H1 (cell line): ENCODE data around the gene LRPAP1. TPM values are rescaled to one million over a fixed set of nuclear protein-coding genes. Genes with fewer than 3 reads are reported as not detected.

Experiments
- CTCF ChIA-PET: fragments of 300-600 bp; sonication (Branson Sonifier 250); formaldehyde crosslinking; loops from one replicate; lab custom pipeline; 2021; ENCODE audit not compliant: partially characterized antibody; lab: Charles Lee
- POLR2A ChIA-PET: fragments of 300-600 bp; sonication (Branson Sonifier 250); formaldehyde crosslinking; loops from one replicate; lab custom pipeline; 2021; ENCODE audit warnings: inconsistent platforms; ENCODE audit not compliant: partially characterized antibody; lab: Charles Lee
- DNase-seq, 2 experiments: peaks; one replicate each; pipeline versions ENCODE4 v3.0.0 to v3.0.0-alpha.2; 2010 to 2022; ENCODE audit warnings: low spot score in 2 of 2, low read depth in 1 of 2, mixed read lengths in 1 of 2
- FAIRE-seq: peaks from 2 replicates; lab custom pipeline; 2011; peaks lifted over from hg19 to GRCh38; lab: Jason Lieb, UNC
- H2AFZ ChIP-seq: 2 replicates; pipeline ENCODE4 v1.8.1; 2012; ENCODE audit warnings: low read length, inconsistent platforms
- H2AK5ac ChIP-seq: 2 replicates; pipeline ENCODE4 v1.6.1; 2013; ENCODE audit warnings: low read depth, low read length
- H2BK120ac ChIP-seq: replicated peaks from 2 replicates; pipeline ENCODE3; 2013; ENCODE audit warnings: low read depth, low read length, inconsistent platforms
- H2BK12ac ChIP-seq: 2 replicates; pipeline ENCODE4 v1.6.1; 2013; ENCODE audit warnings: low read depth, low read length
- H2BK15ac ChIP-seq: 2 replicates; pipeline ENCODE4 v1.6.1; 2013; ENCODE audit warnings: low read length
- H2BK20ac ChIP-seq: 2 replicates; pipeline ENCODE4 v1.6.1; 2013; ENCODE audit warnings: low read length
- H2BK5ac ChIP-seq: 2 replicates; pipeline ENCODE4 v1.6.1; 2013; ENCODE audit warnings: low read depth, low read length
- H3K14ac ChIP-seq: 2 replicates; pipeline ENCODE4 v1.6.1; 2013; ENCODE audit warnings: inconsistent platforms; ENCODE audit not compliant: insufficient read length
- H3K18ac ChIP-seq: 2 replicates; pipeline ENCODE4 v1.6.1; 2013; ENCODE audit warnings: low read length; ENCODE audit errors: extremely low read depth
- H3K23ac ChIP-seq: 2 replicates; pipeline ENCODE4 v1.6.1; 2013; ENCODE audit warnings: inconsistent platforms; ENCODE audit not compliant: insufficient read length
- H3K23me2 ChIP-seq: 2 replicates; pipeline ENCODE4 v1.6.1; 2013; ENCODE audit warnings: low read depth, low read length
- H3K27ac ChIP-seq: 2 replicates; pipeline ENCODE4 v1.6.1; 2011; ENCODE audit warnings: low read depth, low read length, inconsistent platforms
- H3K27me3 ChIP-seq, 4 experiments: replicated peaks in 1 of 4; 1 replicate in 1 of 4; 2 replicates in 3 of 4; pipeline versions ENCODE4 v1.6.1 to v1.8.1; 2011 to 2013; ENCODE audit warnings: low read length in 3 of 4, mild to moderate bottlenecking in 3 of 4, inconsistent platforms in 2 of 4, mixed read lengths in 2 of 4, moderate library complexity in 1 of 4; ENCODE audit not compliant: control insufficient read depth in 3 of 4, insufficient read depth in 3 of 4; ENCODE audit errors: extremely low read depth in 1 of 4
- H3K36me3 ChIP-seq, 4 experiments: 2 replicates each; pipeline versions ENCODE4 v1.6.1 to v1.8.1; 2011 to 2013; ENCODE audit warnings: mild to moderate bottlenecking in 4 of 4, low read length in 3 of 4, moderate library complexity in 2 of 4, control low read depth in 1 of 4, inconsistent platforms in 1 of 4; ENCODE audit not compliant: insufficient read depth in 4 of 4, control insufficient read depth in 2 of 4
- H3K4ac ChIP-seq: replicated peaks from 2 replicates; pipeline ENCODE3; 2013; ENCODE audit warnings: low read length, low read depth, mixed read lengths, inconsistent platforms; ENCODE audit not compliant: insufficient read length
- H3K4me1 ChIP-seq, 4 experiments: replicated peaks in 1 of 4; 1 replicate in 1 of 4; 2 replicates in 3 of 4; pipeline versions ENCODE4 v1.6.1 to v1.8.1; 2011 to 2013; ENCODE audit warnings: low read length in 3 of 4, inconsistent platforms in 2 of 4, mixed read lengths in 1 of 4; ENCODE audit not compliant: insufficient read depth in 4 of 4, control insufficient read depth in 3 of 4
- H3K4me2 ChIP-seq, 2 experiments: 2 replicates each; pipeline versions ENCODE4 v1.6.1 to v1.8.1; 2011 to 2013; ENCODE audit warnings: low read depth in 2 of 2, low read length in 2 of 2, control low read depth in 1 of 2, inconsistent platforms in 1 of 2, mild to moderate bottlenecking in 1 of 2; ENCODE audit not compliant: insufficient read depth in 1 of 2
- H3K4me3 ChIP-seq, 4 experiments: fragments of 200-600, 300-600 bp in 1 of 4; sonication (generic), shearing (Covaris generic), sonication (Bioruptor Twin) in 1 of 4; 2 replicates each; pipeline versions ENCODE4 v1.5.1 to v1.8.1; 2011 to 2016; ENCODE audit warnings: low read length in 4 of 4, low read depth in 3 of 4, control low read depth in 2 of 4, inconsistent platforms in 2 of 4, mild to moderate bottlenecking in 2 of 4, mixed read lengths in 1 of 4, moderate library complexity in 1 of 4; ENCODE audit not compliant: insufficient read depth in 2 of 4; ENCODE audit errors: extremely low read depth in 1 of 4
- H3K56ac ChIP-seq: replicated peaks from 2 replicates; pipeline ENCODE3; 2013; ENCODE audit warnings: low read depth, mild to moderate bottlenecking, mixed read lengths, low read length, inconsistent platforms; ENCODE audit not compliant: insufficient read length
- H3K79me1 ChIP-seq: 2 replicates; pipeline ENCODE4 v1.6.1; 2013; ENCODE audit warnings: low read depth, low read length, control low read depth
- H3K79me2 ChIP-seq, 2 experiments: 2 replicates each; pipeline versions ENCODE4 v1.6.1 to v1.8.1; 2012 to 2013; ENCODE audit warnings: low read length in 2 of 2, mild to moderate bottlenecking in 2 of 2, inconsistent platforms in 1 of 2; ENCODE audit not compliant: insufficient read depth in 2 of 2, control insufficient read depth in 1 of 2
- H3K9ac ChIP-seq, 4 experiments: replicated peaks in 1 of 4; 1 replicate in 1 of 4; 2 replicates in 3 of 4; pipeline versions ENCODE4 v1.6.1 to v1.8.1; 2011 to 2013; ENCODE audit warnings: low read depth in 3 of 4, low read length in 3 of 4, control low read depth in 2 of 4, mild to moderate bottlenecking in 2 of 4, moderate library complexity in 2 of 4, inconsistent platforms in 1 of 4; ENCODE audit errors: extremely low read depth in 1 of 4
- H3K9me3 ChIP-seq, 2 experiments: 2 replicates each; pipeline versions ENCODE4 v1.6.1 to v1.8.1; 2012 to 2013; ENCODE audit warnings: mild to moderate bottlenecking in 2 of 2, moderate library complexity in 2 of 2, control low read depth in 1 of 2, inconsistent platforms in 1 of 2, low read depth in 1 of 2, low read length in 1 of 2, mixed read lengths in 1 of 2; ENCODE audit not compliant: insufficient read depth in 2 of 2
- H4K20me1 ChIP-seq, 2 experiments: replicated peaks in 1 of 2; 2 replicates each; pipeline versions ENCODE3 to v1.8.1; 2011 to 2013; ENCODE audit warnings: inconsistent platforms in 2 of 2, low read length in 2 of 2, mild to moderate bottlenecking in 1 of 2; ENCODE audit not compliant: insufficient read depth in 2 of 2, control insufficient read depth in 1 of 2
- H4K5ac ChIP-seq: 2 replicates; pipeline ENCODE4 v1.6.1; 2013; ENCODE audit warnings: low read length, low read depth, mixed read lengths, inconsistent platforms; ENCODE audit not compliant: insufficient read length
- H4K8ac ChIP-seq: 2 replicates; pipeline ENCODE4 v1.8.0; 2013; ENCODE audit warnings: mild to moderate bottlenecking, moderate library complexity, low read length, inconsistent platforms; ENCODE audit not compliant: insufficient read depth; ENCODE audit errors: extremely low read depth
- H4K91ac ChIP-seq: replicated peaks from 2 replicates; pipeline ENCODE3; 2013; ENCODE audit warnings: low read length, mixed read lengths, inconsistent platforms; ENCODE audit not compliant: insufficient read length
- BCL11A ChIP-seq, 2 experiments: IDR thresholded peaks; one replicate each; pipeline ENCODE4 v1.6.1; 2011; ENCODE audit warnings: low read depth in 2 of 2, low read length in 2 of 2, mild to moderate bottlenecking in 2 of 2
- GTF2F1 ChIP-seq: IDR thresholded peaks from 2 replicates; pipeline ENCODE4 v1.6.1; 2012; ENCODE audit warnings: low read depth, low read length, improper control_type of control experiment, borderline replicate concordance
- WGBS, 2 experiments: shearing (Covaris generic) in 1 of 2; methylation state at CpG; one replicate each; pipeline versions ENCODE4 v1.1.6 to v1.1.7; 2013 to 2015; ENCODE audit warnings: low lambda C conversion rate in 2 of 2, mixed read lengths in 2 of 2, inconsistent platforms in 1 of 2, low coverage in 1 of 2, missing lambda C conversion rate in 1 of 2; ENCODE audit not compliant: insufficient replicate concordance in 2 of 2, insufficient coverage in 1 of 2, insufficient read length in 1 of 2; ENCODE audit errors: extremely low coverage in 1 of 2, missing lambda C conversion rate in 1 of 2; 5-methylcytosine and 5-hydroxymethylcytosine counted together
- polyA plus RNA-seq, 7 experiments: library from polyadenylated mRNA; depleted of rRNA in 3 of 7; stranded (reverse) in 5 of 7; unstranded in 2 of 7; fragments of >200 nt in 5 of 7; fragments of 200-250 nt in 2 of 7; gene quantifications; 1 replicate in 5 of 7; 2 replicates in 1 of 7; 4 replicates in 1 of 7; pipeline versions ENCODE4 v1.2.1 to v1.2.3, GENCODE V29; 2011 to 2013; ENCODE audit warnings: missing spikeins in 2 of 7, mixed read lengths in 2 of 7
- total RNA-seq: library from RNA; stranded (reverse); fragmentation: NEBNext Ultra II Directional; extraction: Animal tissue kit (Norgen Biotek cat#: 25700); gene quantifications from 2 replicates; pipeline ENCODE4 v1.2.1, GENCODE V29; 2021

Gene LRPAP1
- total and polyA plus RNA-seq, 2 of the 8 experiments (the other 6 are each of a cell fraction or from before 2014, with no cell fraction given) = 31.1 to 101 TPM

DNA sequence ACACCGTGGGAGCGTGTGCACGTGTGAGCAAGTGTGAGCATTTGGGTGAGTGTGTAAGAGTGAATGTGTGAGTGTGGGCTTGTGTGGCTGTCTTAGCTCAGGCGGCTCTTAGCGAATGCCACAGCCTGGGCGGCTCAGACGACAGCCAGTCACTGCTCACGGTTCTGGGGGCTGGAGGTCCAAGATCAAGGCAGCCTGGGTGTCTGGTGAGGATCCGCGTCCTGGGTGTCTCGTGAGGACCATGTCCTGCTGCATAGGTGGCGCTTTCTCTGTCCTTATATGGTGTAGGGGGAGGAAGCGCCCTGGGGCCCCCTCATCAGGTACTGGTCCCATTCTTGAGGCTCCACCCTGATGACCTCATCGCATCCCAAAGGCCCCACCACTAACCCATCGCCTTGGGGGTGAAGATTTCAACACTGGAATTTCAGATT lies 64.6 kb downstream of the LRPAP1 start:
- no peak for TF ChIP-seq GTF2F1
- no peak for TF ChIP-seq BCL11A (IDR thresholded peaks at IDR 0.05; ENCODE audit: low read depth in 2 of 2, low read length in 2 of 2)
- no peaks in the 10 kb centered on the region for H3K79me2 ChIP-seq
- H2BK15ac ChIP-seq = peak overlapping the region; percentile 98; the same call in 1 of the 2 replicates
- 0 out of 2 replicates have a peak overlapping the region, but pooled peaks have one; percentile 53 for H2AK5ac ChIP-seq
- peaks cover 0 to 6% of the 10 kb centered on the region in 2 experiments; a peak in 2 of 4 replicates for H3K9me3 ChIP-seq
- H4K20me1 ChIP-seq = peaks cover 0 to 17% of the 10 kb centered on the region in 2 experiments
- H3K4me3 ChIP-seq = no peak overlapping the region
- peak overlapping the region; percentile 57; the same call in 1 of the 2 replicates for H4K8ac ChIP-seq
- no peak overlapping the region for H3K23ac ChIP-seq
- H3K27ac ChIP-seq = no peak overlapping the region
- H4K5ac ChIP-seq = no peak overlapping the region
- ChIA-PET POLR2A (no interaction called here), CTCF (interaction anchor here (3.6 kb wide), 1 partner anchor 11 kb away, joined by 48 read pairs; no protein-coding TSS in a partner anchor)
- no peak overlapping the region for H3K14ac ChIP-seq
- H2AFZ ChIP-seq = no peak overlapping the region
- H3K4me2 ChIP-seq = no peak overlapping the region
- H3K4me1 ChIP-seq = no peaks in the 10 kb centered on the region
- H3K56ac ChIP-seq = no peak overlapping the region
- no peak overlapping the region for H3K18ac ChIP-seq
- peaks cover 6% of the 10 kb centered on the region; the same call in 1 of the 2 replicates for H3K79me1 ChIP-seq
- FAIRE-seq = no peak
- DNase-seq = no peak
- peak overlapping the region; percentile 55; the same call in 1 of the 2 replicates for H2BK12ac ChIP-seq
- no peak overlapping the region for H2BK120ac ChIP-seq
- peaks cover 5% of the 10 kb centered on the region for H3K23me2 ChIP-seq
- no peaks in the 10 kb centered on the region for H3K36me3 ChIP-seq
- no peak overlapping the region; the same call in 1 of the 2 replicates for H2BK5ac ChIP-seq
- no peak overlapping the region for H2BK20ac ChIP-seq
- peaks cover 3 to 59% (median 40%) of the 10 kb centered on the region in 4 experiments for H3K27me3 ChIP-seq
- WGBS, 2 experiments = 86% methylated on average over 15 of the region's 15 CpGs; no CpG with 5 or more reads in 1 of the 2 experiments
- H3K4ac ChIP-seq = no peak overlapping the region
- no peak overlapping the region for H3K9ac ChIP-seq
- no peak overlapping the region for H4K91ac ChIP-seq
